Activated CD4-positive, alpha-beta T cell treated with anti-CD3 and anti-CD28 coated beads for 4 hours (primary cell): ENCODE measurements around the gene SLC7A6.

Source experiments
- DNase-seq, 2 donors: peaks; one replicate each; pipeline ENCODE4 v3.0.0-alpha.2; 2020

Gene SLC7A6

DNA sequence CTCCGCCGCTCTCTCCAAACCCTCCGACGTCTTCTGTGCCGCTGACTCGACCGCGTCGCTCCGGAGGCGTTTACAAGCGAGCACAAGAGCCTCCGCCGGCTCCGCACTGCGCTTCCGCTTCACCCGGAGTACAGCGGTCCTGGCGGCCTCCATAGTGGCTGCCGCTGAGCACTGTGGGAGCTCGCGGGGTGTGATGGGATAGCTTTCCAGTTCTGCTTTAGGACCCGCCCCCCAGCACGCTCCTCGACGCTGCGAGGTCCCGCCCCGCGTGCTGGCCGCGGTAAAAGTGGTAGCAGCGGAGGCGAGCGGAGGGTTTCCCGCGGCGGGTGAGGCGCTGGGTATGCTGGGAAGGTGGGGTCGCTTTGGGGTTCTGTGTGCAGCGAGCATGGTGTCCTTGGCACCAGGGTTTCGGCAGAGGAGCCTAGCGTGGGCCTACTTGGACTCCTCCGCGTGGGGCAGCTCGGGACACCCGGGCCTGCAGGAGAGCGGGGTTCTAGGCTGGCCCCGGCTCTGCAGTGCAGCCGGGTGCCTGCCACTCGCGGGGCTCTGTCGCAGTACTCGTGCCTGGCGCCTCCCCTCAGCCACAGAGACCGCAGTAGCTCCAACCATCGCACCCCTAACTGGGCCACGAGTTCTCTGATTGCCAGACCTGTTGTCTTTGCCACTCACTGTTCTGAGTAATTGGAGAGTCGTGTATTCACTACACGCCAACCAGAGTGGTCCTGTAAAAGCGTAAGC is 46.6 kb downstream of the SLC7A6 start, which contains the start of the genes PRMT7 and SLC7A6OS:
TSS of gene PRMT7 (plus strand) at position 246 of the 738 bp plus-strand sequence. CDS start 4,961 bp downstream, outside the sequence.
TSS of gene SLC7A6OS (minus strand) at position 173 of the 738 bp plus-strand sequence. CDS start at position 153, 20 bp downstream.
- peak; percentile 86 to 91 for DNase-seq

DNA sequence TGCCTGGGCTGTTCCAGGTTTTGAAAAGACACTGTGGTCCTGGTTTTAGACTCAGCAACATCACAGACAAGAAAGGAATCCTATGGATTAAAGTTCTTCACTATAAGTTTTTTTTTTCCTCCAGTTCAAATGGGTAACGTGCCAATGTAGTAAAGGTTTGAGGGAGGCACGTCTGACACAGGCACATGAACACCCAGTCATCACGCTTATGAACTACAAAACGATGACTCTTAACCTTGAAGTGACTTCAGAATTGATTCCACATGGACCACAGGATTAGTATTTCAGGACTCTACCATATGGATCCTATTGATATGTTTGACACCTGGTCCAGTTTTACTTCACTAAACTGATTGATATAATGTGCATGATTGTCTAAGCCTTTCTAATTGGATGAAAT is 48.8 kb downstream of the SLC7A6 start:
- no peak for DNase-seq

DNA sequence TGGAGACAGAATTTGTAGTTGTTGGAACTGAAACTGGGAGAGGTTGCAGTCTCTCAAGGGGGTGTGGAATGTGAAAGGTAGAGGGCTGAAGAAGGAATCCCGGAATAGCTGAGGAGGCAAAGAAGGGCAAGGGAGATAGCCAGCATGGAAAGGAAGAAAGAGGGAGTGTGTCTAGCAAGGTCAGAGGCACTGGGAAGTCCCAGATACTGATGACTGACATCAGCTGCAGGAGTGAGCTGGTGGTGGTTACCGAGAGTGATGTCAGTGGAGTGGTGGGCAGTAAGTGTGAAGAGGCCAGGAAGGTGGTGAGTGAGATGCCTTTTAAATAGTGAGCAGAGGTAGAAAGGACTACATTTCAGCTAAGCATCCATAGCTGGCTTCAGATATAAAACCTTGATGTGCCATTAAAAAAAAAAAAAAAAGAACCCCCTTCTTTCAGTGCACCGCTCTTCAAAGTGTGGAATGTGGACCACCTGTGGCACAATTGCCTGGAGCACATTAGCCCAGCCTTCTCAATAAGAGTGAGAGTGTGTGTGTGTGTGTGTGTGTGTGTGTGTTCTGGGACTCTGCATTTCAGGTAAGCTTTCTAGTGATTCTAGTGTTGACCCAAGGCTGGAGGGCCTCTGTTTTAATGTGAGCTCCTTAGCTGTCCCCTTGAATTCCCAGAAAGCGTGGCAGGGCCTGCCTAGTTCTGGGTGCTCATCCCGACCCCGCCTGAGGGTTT is 55.0 kb downstream of the SLC7A6 start:
- no peak for DNase-seq

DNA sequence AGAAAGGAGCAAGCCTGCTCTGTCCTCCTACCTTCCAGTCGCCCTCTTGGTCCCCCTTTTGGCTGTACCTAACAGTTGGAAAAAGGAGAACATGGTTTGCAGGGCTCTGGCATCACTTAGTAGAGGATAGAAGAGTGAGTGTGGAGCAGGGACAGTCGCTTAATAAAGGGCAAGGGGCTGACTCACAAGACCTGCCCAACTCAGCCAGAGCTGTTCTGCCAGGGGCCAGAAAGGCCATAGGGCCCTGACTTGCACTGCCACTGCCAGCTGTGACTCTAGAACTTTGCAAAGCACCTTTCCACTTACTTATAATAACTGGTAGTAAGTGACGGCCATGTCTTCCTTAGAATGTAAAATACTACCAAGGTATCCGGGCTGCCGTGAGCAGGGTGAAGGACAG is 60.0 kb downstream of the SLC7A6 start:
- no peak for DNase-seq

DNA sequence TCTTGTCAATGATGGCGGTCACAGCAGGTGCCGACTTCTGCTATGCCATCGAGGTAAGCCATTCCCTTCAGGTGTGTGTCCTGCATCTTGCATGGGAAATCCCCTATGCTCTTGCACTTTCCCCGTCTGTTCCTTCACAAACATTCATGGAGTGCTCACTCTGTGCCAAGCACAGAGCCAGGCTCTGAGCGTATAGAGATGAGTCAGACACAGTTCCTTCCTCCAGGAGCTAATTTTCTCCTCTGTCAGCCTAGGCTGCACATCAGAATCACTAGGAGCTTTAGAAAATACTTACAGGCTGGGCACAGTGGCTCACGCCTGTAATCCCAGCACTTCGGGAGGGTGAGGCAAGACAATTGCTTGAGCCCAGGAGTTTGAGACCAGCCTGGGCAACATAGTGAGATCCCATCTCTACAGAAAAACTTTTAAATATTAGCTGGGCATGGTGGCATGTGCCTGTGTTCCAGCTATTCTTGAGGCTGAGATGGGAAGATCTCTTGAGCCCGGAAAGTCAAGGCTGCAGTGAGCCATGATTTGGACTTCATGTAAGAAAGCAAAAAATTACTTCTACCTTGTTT is 60.5 kb downstream of the SLC7A6 start:
- no peak for DNase-seq

DNA sequence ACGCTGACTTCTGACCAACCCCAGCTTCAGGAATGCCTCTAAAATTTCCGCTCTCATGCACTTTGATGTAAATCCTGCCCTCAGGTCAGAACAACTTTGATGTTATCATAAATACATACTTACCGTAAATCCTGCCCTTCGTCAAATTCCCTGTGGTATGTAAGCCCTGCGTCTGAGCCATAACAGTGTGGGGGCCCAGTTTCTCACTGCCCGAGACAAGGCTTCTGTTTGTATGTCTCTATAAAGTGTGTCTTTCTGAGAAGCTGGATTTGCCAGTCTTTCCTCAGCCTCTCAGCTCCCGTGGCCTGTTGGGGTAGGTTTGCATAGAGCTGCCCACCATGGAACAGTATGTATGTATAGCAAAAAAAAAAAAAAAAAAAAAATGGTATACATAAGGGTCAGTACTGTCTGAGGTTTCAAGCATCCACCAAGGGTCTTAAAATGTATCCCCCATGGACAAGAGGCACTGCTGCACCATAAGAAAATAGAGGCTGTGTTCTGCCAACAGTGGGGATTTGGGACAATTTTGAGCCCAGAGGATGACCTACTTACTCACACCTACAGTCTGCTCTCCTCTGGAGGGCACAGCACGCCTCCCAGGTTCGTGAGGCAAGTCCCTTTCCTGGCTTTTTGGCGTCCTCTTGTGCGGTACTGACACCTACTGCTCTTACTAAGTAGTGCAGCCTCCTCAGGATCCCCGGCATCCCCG is 64.0 kb downstream of the SLC7A6 start:
- peak; percentile 78 to 83 for DNase-seq

DNA sequence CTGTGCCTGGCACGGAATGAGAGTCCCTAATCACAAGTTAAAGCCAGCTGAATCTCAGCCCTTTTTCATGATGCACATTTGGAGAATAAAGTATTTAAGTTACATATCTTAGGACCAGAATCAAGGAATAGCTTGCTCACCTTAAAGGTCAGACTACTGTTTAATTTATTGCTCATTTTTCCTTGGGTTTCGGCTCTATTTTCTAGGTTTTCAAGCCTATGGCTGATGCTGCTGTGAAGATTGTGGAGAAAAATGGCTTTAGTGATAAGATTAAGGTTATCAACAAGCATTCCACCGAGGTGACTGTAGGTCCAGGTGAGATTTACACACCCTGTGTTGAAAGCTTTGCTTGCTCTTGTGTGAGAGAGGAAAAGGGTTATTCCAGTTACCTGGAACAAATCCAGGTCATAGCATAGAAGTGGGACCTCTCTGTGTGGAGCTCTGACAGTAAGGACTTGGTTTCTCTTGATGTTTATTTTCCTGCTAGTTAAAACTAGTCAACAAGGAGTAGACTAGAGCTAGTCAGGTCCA is 64.6 kb downstream of the SLC7A6 start:
- no peak for DNase-seq

DNA sequence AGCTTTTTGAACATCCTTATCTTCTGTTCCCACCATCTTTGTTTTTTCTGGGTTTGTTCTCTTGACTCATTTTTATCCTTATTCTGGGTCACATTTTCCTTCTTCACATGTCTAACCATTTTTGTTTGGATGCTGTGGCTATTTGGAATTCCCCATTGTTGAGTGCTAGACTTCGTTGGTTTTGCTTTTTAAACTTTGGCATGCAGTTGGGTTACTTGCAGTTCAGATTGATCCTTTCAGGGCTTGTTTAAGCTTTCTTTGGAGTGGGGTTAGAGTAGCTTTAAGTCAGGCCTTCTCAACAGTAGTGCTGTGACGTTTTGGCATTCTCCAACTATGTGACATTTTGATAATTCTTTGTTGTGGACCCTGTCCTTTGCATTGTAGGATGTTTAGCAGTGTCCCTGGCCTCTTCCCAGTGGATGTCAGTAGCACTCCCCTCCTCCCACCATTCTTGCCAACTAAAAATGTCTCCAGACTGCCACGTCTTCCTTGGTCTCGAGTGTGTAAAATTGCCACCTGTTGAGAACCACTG is 67.6 kb downstream of the SLC7A6 start:
- no peak for DNase-seq

DNA sequence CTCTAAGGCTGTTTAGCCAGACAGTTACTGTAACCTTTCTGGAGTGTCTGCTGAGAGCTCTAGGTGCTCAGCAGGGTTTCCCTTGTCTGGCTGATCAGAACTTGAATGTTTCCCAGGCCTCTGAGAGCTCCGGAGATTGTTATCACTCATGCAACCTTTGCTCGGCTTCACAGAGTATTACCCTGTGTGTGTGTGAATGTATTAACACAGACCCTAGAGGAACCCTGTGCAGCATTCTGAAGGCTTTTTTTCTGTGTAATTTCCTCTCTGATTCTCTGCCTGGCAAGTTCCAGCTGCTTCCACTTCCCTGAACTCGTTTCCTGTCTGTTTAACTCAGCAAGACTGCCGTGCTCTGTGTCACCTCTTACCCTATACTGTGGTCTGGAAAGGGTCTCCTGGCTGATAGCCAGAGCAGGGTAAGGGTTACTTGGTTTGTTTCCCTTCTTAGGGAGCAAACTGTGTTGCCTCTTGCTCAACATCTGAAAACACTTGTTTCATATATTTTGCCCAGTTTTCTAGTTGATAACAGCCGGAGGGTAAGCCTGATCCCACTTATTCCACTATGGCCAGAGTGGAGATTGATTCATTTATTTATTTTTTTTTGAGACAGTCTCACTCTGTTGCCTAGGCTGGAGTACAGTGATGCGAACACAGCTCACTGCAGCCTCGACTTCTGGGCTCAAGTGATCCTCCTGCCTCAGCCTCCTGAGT is 68.2 kb downstream of the SLC7A6 start:
- DNase-seq: no peak

DNA sequence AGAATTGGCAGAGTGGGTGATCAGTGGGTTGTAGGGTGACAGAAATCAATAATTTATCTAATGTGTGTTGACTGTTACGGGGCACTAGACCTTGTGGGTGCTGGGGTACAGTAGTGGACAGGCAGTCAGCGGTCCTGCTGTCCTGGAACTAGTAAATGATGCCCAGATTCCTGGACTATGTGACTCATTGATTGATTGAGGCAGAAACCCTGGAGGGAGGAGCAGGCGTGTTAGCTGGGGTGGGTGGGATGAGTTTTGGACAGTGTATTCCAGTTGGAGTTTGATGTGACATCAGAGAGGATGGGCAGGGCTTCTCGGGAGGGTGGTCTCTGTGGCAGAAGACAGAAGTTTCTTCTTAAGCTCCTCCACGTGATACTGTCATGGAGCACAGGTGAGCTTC is 70.8 kb downstream of the SLC7A6 start:
- DNase-seq: no peak

DNA sequence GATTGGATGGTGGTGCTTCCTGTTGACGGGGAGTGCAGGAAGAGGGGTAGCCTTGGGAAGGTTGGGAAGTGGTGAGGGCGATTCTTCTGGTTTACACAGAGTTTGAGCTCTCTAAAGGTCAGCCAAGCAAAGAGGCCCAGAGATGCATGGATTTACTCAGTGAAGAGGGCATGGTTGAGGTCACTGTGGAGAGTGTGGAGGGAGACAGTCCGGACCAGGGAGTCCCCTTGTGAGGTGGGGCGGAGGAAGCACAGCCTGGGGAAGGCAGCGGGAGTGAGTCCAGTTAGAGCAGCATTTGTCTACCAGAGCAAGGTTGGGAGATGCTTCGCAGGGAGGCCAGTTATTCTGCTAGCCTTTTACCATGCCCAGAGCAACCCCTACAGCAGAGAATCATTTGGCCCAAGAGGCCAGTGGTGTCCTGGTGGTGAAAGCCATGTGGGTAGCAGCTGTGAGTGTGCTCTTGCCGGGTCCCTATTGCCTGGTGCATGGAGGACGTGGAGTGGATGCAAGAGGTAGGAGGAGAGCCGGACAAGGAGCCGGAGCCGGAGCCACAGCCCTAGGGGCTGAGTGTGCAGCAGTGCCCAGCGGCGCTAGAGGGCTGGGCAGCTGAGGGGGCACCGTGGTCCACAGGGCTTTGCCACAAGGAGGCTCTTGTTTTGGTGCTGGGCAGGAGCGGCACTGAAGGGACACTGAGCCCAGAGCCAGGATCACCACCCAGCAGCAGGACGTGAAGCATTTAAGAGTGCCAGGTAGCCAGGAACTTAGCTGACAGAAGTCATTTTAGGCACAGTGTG is 74.2 kb downstream of the SLC7A6 start:
- DNase-seq: no peak

DNA sequence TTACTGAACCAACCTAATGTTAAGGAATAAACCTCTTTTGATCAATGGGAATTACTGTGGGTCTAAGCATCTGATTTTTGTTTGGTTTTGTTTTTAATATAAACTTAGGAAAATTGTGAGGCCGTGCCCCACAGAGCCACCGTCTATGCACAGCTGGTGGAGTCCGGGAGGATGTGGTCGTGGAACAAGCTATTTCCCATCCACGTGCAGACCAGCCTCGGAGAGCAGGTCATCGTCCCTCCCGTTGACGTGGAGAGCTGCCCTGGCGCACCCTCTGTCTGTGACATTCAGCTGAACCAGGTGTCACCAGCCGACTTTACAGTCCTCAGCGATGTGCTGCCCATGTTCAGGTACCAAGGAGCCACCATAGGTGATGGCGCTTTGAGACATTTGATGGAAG is 74.9 kb downstream of the SLC7A6 start:
- DNase-seq: no peak

DNA sequence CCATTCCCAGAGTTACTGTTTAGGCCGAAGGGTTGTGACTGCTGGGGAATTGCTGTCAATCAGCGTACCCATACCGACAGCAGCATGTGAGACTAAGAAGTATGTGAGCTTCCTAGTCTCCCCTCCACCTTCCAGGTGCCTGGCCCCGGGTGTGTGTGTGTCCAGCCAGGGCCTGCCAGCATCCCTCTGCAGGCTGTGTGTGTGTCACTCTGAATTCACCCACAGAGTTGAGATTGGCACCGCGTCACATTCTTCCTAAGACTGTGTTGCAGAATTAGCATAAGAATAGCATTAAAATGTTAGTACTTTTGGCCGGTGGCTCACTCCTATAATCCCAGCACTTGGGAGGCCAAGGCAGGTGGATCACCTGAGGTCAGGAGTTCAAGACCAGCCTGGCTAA is 78.3 kb downstream of the SLC7A6 start:
- DNase-seq: no peak

DNA sequence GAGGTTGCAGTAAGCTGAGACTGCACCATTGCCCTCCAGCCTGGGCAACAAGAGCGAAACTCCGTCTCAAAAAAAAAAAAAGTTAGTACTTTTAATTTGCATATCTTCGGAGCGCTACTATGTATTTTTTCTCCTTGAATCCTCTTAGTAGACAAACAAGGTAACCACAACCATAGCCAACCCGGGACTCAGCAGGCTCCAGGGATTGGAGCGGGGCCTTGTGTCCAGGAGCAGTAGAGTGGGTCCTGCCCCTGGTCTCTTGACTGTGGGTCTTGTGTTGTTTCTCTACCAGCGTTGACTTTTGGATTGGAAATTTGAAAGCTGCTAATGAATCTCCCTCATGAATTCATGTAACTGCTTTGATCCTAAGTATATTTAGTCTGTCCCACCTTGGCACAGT is 78.8 kb downstream of the SLC7A6 start:
- no peak for DNase-seq

DNA sequence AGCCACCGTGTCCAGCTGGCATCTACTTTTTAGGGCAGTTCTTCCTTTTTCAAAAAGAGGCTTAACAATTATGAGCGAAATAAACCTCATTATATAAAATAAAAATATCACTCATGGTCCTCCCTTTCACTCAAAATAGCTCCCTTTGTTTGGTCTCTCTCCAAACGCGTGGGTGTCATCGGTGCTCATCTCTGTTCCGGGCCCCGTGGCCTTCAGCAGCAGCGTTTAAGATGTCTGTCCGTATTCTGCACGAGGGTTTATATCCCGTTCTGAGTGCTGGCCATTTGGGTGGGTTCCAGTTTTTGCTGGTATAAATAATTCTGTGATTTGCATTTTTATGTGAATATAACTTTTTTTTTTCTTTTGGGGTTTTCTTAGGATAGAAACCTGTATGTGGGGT is 79.9 kb downstream of the SLC7A6 start:
- DNase-seq: no peak

DNA sequence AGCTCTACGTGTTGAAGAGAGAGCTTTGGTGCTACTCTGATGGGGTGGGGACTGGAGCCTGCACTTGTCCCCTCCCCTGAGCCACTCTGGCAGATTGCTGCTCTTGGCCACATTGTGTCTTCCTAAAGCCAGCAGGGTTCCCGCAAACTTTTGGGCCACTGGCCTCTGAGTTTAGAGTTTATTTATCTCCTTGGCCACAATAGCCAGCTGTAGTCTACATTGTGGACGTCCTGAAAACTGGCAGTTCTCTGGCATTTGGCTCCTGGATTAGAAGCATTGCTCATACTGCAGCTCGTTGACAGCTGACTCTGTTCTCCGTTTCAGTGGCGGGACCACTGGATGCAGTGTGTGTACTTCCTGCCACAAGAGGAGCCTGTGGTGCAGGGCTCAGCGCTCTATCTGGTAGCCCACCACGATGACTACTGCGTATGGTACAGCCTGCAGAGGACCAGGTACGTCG is 81.1 kb downstream of the SLC7A6 start:
- no peak for DNase-seq

DNA sequence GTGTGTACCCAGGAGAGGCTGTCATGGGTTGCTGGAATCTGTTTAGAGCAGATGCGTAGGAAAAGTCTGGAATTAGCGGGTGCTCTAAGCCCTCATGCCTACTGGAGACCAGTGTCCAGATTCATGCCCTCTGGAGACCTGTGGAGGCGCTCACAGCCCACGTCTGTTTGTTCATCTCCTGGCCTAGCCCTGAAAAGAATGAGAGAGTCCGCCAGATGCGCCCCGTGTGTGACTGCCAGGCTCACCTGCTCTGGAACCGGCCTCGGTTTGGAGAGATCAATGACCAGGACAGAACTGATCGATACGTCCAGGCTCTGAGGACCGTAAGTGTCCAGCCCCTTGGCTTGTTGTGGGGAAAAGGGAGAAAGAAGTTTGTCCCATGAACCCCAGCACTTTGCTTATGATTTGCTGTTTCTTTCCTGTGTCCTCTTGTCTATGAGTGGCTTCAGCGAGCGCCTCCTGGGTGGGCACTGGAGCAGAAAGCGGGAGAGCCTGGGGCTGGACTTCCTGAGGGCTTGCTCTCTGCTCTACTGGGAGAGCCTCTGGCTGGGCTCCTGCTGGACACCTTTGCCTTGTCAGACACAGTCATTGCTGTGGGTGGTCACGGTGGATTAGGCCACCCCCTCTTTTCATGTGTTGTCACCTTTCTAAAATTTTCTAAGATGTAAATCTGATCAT is 81.8 kb downstream of the SLC7A6 start:
- no peak for DNase-seq

DNA sequence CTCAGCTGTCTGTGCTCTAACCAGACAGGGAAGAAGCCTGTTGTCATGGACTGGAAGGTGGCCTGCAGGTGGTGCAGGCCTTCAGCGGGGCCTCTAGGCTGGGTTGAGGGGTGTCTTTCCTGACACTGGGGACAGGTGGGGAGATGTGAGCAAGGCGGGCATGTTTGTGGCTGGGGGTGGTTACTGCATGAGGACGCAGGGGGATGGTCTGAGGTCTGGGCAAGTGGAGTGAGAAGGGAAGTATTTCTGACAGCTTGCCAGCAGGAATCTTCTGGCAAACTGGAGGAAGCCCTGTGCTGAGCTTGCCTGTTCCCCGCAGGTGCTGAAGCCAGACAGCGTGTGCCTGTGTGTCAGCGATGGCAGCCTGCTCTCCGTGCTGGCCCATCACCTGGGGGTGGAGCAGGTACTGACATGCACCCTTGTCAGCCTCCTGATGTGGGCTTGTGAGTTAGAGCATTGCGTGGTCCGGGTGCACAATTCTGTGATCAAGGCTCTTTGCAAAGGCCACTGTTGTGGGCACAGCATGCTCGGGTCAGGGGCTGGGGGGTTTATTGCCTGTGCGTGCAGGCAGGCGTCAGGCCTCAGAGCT is 82.7 kb downstream of the SLC7A6 start:
- no peak for DNase-seq

DNA sequence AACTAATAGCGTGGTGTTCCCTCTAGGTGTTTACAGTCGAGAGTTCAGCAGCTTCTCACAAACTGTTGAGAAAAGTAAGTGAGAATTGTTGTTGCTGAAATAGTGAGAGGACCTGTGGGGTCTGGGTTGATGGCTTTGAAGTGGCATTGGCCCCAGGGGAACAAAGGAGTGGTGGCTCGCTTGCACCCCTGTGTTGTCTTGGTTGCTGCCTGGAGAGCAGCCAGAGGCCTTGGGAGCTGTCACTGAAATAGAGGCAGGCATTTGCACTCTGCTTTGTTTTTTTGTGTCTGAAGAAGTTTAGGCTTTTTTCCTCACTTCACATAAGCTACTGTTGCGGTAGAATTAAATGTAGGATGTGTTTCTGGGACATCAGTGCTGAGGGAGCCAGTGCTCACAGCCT is 83.3 kb downstream of the SLC7A6 start:
- no peak for DNase-seq
